NB4 (cell line): ENCODE results near the gene OR4N2.
A peak's percentile ranks its signal among the peaks of the same experiment; 100 is the strongest.
"Not testable (repeated sequence)": the region's sequence is repeated elsewhere in the genome, so short reads cannot be mapped to it uniquely, and the experiment has no call there.

ENCODE experiments used
- DNase-seq: peaks from one replicate; pipeline ENCODE4 v3.0.0; 2010; ENCODE audit warnings: low read depth
- H3K4me3 ChIP-seq: one replicate; pipeline ENCODE4 v1.5.1; 2011; ENCODE audit warnings: mild to moderate bottlenecking, low read depth, low read length, moderate library complexity
- CTCF ChIP-seq: IDR thresholded peaks from one replicate; pipeline ENCODE4 v1.5.1; 2012; ENCODE audit warnings: low read depth, low read length
- MAX ChIP-seq: IDR thresholded peaks from 2 replicates; pipeline ENCODE4 v1.6.1; 2011; ENCODE audit warnings: low read depth, low read length
- MYC ChIP-seq: IDR thresholded peaks from 2 replicates; pipeline ENCODE4 v1.6.1; 2011; ENCODE audit warnings: low read depth, low read length
- POLR2A ChIP-seq: IDR thresholded peaks from 2 replicates; pipeline ENCODE4 v1.6.1; 2011; ENCODE audit warnings: mild to moderate bottlenecking; ENCODE audit not compliant: insufficient read length; ENCODE audit errors: extremely low read depth

OR4N2 gene

GRCh38 chr14:19796520-19797108 lies 7.0 kb upstream of the OR4N2 start:
- TF ChIP-seq CTCF, result peak; percentile 6
- H3K4me3 ChIP-seq, result not testable (repeated sequence)
- DNase-seq, result peak; percentile 3

- H3K4me3 ChIP-seq, result no peak overlapping the region
- TF ChIP-seq POLR2A (no peak), MYC (no peak), MAX (no peak), CTCF (no peak)
- no peak for DNase-seq
Observed at GRCh38 chr14:19799880-19800279, 3.7 kb upstream of the OR4N2 start.

- DNase-seq, result no peak
- H3K4me3 ChIP-seq, result no peak overlapping the region
- TF ChIP-seq CTCF (no peak), MAX (no peak), POLR2A (no peak), MYC (no peak)
Observed at GRCh38 chr14:19800282-19801117, 3.1 kb upstream of the OR4N2 start.

- TF ChIP-seq POLR2A, result no peak
- no peak for DNase-seq
- no peak overlapping the region for H3K4me3 ChIP-seq
Observed at GRCh38 chr14:19801118-19801464, 2.5 kb upstream of the OR4N2 start.

- not testable (repeated sequence) for DNase-seq, H3K4me3 ChIP-seq
Observed at GRCh38 chr14:19813171-19813920, 9.8 kb downstream of the OR4N2 start.

- H3K4me3 ChIP-seq, DNase-seq: not testable (repeated sequence)
Observed at GRCh38 chr14:19819879-19820278, 16.3 kb downstream of the OR4N2 start.

- DNase-seq, H3K4me3 ChIP-seq: not testable (repeated sequence)
Observed at GRCh38 chr14:19821016-19821415, 17.4 kb downstream of the OR4N2 start.

- no peak overlapping the region for H3K4me3 ChIP-seq
- TF ChIP-seq MYC (no peak), MAX (no peak), POLR2A (no peak), CTCF (no peak)
- DNase-seq, result no peak
Observed at GRCh38 chr14:19823178-19823577, 19.6 kb downstream of the OR4N2 start.
